AG09309 (cell line): Measurements from ENCODE around the gene DENND2D.

Experiments
- DNase-seq: peaks from one replicate; pipeline ENCODE4 v3.0.0-alpha.2; 2010; ENCODE audit warnings: low read depth
- H3K4me3 ChIP-seq: 2 replicates; pipeline ENCODE4 v1.5.1; 2011; ENCODE audit warnings: mild to moderate bottlenecking, low read depth, low read length, moderate library complexity; ENCODE audit not compliant: control insufficient read depth
- TF ChIP-seq, protein P1 (sequence below): IDR thresholded peaks from 2 replicates; pipeline ENCODE4 v1.5.1; 2011; ENCODE audit warnings: mild to moderate bottlenecking, low read depth, low read length, inconsistent platforms; ENCODE audit not compliant: insufficient read depth, control insufficient read depth; ENCODE audit errors: missing control alignments

Gene DENND2D

DNA sequence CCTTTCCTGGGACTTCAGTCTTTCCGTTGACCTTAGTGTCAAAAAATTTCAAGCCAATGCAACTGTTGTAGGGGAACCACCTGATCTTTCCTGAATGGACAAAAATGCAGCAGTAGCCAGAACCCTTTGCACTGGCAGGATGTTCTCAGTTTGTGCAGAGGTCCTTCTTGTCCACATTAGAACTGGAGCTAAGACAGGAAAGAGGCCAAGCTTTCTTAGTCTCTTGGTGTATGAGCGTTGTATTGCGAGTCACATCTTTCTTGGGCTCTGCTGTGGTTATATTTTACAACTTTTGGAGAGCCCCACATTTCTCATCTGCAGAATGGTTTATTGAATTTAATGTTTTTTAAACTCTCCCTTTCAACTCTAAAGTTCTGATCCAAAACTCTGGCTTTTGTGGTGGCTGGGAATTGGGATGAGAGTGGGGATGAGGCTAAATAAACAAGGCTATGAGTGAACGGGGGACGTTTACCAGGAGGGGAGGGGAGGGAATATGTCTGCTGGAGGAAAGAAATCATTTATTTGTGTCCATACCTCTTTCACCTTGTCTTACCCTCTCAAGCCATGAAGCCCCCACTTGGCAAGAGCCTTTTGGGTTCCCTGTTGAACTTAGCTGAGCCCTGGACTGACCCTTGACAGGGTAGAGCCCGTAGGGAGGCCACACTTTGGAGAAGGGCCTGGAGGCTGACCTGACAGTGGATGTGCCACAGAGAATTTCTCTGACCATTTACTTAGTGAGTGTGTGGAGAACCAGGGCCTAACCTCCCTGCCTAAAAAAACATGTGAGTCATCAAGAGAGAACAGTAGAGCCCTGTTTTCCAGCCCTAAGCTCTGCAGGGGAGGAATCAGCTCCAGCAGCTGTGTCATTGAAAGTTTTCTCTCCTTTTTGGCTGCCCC is 27.7 kb upstream of the DENND2D start:
- no peak overlapping the region for H3K4me3 ChIP-seq
- DNase-seq, result peak; percentile 64
- TF ChIP-seq, protein P1, sequence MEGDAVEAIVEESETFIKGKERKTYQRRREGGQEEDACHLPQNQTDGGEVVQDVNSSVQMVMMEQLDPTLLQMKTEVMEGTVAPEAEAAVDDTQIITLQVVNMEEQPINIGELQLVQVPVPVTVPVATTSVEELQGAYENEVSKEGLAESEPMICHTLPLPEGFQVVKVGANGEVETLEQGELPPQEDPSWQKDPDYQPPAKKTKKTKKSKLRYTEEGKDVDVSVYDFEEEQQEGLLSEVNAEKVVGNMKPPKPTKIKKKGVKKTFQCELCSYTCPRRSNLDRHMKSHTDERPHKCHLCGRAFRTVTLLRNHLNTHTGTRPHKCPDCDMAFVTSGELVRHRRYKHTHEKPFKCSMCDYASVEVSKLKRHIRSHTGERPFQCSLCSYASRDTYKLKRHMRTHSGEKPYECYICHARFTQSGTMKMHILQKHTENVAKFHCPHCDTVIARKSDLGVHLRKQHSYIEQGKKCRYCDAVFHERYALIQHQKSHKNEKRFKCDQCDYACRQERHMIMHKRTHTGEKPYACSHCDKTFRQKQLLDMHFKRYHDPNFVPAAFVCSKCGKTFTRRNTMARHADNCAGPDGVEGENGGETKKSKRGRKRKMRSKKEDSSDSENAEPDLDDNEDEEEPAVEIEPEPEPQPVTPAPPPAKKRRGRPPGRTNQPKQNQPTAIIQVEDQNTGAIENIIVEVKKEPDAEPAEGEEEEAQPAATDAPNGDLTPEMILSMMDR, result no peak

DNA sequence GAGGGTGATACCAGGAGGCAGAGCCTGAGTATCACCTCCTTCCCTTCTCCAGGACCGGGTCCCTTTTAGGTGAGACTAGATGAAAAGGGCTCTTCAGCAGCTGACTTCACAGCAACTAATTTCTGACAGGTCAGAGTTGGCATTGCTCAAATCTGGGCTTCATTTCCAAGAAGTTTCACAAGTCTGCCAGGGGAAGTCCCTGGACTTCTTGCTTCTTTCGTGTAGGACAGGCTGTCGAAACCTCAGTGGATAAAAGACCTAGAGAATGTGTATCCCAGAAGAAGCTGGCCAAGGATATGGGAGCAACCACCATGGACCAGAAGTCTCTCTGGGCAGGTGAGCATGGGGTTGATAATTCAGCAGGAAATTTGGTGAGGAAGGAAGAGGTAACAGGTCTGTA is 27.0 kb upstream of the DENND2D start, which contains the start of gene CHI3L2:
TSS of gene CHI3L2 (plus strand) at position 280 of the 400 bp plus-strand sequence. CDS start at position 297, 17 bp downstream.
- peak; percentile 39 for DNase-seq
- TF ChIP-seq, protein P1, result no peak
- H3K4me3 ChIP-seq, result no peak within 1 kb of the TSS

DNA sequence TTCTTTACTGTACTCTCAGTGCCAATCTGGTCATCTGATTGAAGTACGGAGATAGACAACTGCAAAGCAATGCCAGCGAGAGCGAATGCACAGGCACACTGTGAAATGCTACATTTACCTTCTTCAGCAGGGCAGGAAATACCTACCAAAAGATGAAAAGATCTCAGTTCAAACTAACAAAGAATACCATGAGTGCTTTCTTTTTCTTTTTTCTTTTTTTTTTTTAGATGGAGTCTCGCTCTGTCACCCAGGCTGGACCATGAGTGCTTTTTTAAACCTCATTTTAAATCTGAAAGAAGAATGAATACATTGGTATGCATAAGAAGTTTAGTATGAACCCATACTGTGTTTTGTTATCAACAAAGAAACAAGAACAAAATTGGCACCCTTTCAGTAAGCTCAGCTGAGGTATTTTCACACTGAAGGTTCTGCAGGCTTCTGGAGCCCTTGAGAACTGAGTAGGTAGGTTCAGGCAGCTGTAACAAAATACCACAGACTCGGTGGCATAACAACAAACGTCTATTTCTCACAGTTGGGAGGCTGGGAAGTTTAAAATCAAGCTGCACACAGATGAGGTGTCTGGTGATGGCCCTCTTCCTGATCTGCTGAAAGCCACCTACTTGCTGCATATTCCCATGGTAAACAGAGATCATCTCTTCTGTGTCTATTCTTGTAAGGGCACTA is 25.4 kb upstream of the DENND2D start:
- DNase-seq, result no peak
- H3K4me3 ChIP-seq, result no peak overlapping the region
- TF ChIP-seq, protein P1, result no peak

DNA sequence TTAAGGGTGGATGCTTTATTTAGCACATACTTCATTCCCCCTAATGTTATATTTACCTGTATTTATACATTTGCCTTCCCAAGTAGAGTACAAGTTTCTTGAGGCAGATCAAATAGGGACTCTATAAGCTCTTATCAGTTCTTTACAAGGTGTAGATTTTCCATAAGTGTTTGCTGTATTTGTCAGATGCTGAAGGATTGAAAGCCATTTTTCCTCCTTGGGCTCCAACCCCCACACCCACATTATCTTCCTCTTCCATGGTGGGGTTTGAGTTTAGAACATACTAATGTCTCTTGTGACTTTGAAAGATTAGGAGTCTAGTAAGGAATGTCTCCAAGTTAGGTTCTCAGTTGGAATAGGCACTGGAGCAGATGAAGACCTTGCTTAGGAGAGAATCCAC is 24.6 kb upstream of the DENND2D start:
- no peak for DNase-seq
- TF ChIP-seq, protein P1, result no peak
- H3K4me3 ChIP-seq, result no peak overlapping the region

DNA sequence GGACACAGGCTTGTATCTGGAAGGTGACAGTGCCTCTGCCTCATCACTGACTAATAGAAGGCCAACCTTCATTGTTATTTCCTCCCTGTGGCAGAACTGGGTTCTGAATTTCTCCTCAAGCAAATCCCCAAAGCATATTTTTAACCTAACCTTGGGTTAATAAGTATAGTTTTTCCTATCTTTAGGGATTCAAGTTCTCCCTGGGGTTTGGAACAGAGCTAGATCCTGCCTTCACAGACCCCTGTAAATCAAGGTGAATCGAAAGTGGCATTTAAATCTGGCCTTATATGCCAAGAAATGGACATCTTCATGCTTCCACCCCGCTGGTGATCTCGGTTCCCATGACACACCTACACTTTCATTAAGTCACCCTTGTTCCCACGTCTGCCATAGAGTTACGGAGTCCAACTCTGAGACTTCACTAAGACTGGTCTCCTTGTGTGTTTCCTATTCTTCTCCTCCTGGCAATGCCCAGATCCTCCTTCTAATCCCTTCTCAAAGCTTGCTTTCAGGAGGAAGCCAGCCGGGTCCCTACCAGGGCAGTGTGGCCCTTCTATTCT is 22.8 kb upstream of the DENND2D start:
- DNase-seq, result no peak
- TF ChIP-seq, protein P1, result no peak
- H3K4me3 ChIP-seq, result no peak overlapping the region

DNA sequence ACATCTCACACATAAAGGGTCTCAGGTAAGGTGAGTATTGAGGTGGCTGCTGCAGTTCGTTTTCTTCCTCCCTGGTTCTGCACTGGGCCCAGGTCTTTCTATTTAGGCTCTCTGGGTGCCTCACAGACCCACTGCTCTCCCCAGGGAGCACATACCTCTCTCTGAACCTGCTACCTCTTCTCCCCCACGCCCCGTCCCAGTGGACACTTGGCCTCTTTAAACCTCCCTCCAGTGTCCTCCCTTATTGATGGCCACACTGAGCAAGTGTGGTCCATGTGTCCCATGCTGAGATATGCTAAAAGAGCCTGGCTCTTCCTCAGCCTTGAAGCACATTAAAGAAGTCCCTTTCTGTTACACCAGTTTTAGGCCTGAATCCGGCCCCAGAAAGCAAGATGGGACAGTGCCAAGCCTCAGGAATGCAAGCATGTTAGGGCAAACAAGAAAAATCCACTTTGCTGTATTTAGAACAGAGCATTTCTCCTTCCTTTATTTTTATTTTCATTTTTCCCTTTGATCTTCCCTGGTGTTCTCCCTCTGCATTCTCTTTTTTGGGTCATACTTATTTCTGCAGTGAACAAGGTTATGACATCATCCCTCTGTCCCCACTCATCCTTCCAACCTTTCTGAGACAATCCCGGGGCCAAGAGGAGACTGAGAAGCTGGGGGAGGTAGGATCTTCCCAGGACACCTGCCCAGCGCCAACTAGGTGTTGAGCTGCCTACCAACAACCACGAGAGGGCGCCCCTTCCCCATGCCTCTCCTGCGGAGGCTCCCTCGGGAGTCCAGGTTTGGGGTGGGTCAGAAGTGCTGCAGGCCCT is 22.1 kb upstream of the DENND2D start:
- DNase-seq, result no peak
- no peak overlapping the region for H3K4me3 ChIP-seq

More for the DNA sequence above, 22.1 kb upstream of the DENND2D start:
- TF ChIP-seq, protein P1, result peak; percentile 97
